AG04450 (cell line): ENCODE measurements around the gene CNGA3. TPM values are rescaled to one million over a fixed set of nuclear protein-coding genes. Genes with fewer than 3 reads are reported as not detected.

Experiments
- CTCF ChIA-PET: fragments of 300-600, 350-600 bp; formaldehyde crosslinking; extraction: SDS; loops from one replicate; lab custom pipeline; 2022; ENCODE audit warnings: antibody characterized with exemption, inconsistent platforms; lab: Charles Lee
- POLR2A ChIA-PET: fragments of 350-600 bp; formaldehyde crosslinking; extraction: SDS; loops from one replicate; lab custom pipeline; 2021; ENCODE audit warnings: antibody characterized with exemption, inconsistent platforms; lab: Yijun Ruan, JAX
- DNase-seq: peaks from one replicate; pipeline ENCODE4 v3.0.0-alpha.2; 2011; ENCODE audit warnings: low read depth, low spot score
- H3K27ac ChIP-seq: one replicate; pipeline ENCODE4 v1.5.1; 2012; ENCODE audit warnings: low read depth, low read length, control low read depth
- H3K27me3 ChIP-seq: one replicate; pipeline ENCODE4 v1.6.0; 2012; ENCODE audit warnings: low read length; ENCODE audit not compliant: control insufficient read depth, insufficient read depth
- H3K4me3 ChIP-seq: 2 replicates; pipeline ENCODE4 v1.5.1; 2011; ENCODE audit warnings: mild to moderate bottlenecking, low read depth, low read length, control low read depth
- H3K9me3 ChIP-seq: 2 replicates; pipeline ENCODE4 v1.5.1; 2012; ENCODE audit warnings: low read length; ENCODE audit not compliant: control insufficient read depth, insufficient read depth
- polyA plus RNA-seq: library from polyadenylated mRNA; depleted of rRNA; stranded (reverse); fragments of >200 nt; gene quantifications from 2 replicates; pipeline ENCODE4 v1.2.3, GENCODE V29; 2011
- TF ChIP-seq, protein P1 (sequence below): IDR thresholded peaks from 2 replicates; pipeline ENCODE4 v1.5.1; 2011; ENCODE audit warnings: low read depth, low read length, control low read depth, inconsistent platforms

Gene CNGA3
- polyA plus RNA-seq, 1 experiment = not detected

DNA sequence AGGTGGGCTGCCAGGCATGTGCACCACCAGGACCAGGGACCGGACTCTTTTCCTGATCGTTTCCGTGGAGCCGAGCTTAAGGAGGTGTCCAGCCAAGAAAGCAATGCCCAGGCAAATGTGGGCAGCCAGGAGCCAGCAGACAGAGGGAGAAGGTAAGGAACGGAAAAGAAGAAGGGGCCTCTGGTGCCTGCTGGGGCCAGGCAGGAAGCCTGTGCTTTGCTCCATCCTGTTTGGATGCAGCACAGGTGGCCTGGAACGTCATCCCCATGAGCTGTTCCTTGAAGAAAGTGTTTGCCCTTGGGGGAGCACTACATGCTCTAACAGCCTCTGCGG lies 33.9 kb downstream of the CNGA3 start:
- DNase-seq = no peak
- CTCF ChIA-PET = interaction anchor here (0.6 to 2.1 kb wide), 4 partner anchors 573 to 682 kb away, joined by 3 to 12 read pairs (median 4); no protein-coding TSS in a partner anchor
- Histone ChIP-seq H3K27ac (no peak overlapping the region), H3K9me3 (no peaks in the 10 kb centered on the region), H3K4me3 (no peak overlapping the region), H3K27me3 (peaks cover 22% of the 10 kb centered on the region)
- POLR2A ChIA-PET = no interaction called here
- TF ChIP-seq, protein P1, sequence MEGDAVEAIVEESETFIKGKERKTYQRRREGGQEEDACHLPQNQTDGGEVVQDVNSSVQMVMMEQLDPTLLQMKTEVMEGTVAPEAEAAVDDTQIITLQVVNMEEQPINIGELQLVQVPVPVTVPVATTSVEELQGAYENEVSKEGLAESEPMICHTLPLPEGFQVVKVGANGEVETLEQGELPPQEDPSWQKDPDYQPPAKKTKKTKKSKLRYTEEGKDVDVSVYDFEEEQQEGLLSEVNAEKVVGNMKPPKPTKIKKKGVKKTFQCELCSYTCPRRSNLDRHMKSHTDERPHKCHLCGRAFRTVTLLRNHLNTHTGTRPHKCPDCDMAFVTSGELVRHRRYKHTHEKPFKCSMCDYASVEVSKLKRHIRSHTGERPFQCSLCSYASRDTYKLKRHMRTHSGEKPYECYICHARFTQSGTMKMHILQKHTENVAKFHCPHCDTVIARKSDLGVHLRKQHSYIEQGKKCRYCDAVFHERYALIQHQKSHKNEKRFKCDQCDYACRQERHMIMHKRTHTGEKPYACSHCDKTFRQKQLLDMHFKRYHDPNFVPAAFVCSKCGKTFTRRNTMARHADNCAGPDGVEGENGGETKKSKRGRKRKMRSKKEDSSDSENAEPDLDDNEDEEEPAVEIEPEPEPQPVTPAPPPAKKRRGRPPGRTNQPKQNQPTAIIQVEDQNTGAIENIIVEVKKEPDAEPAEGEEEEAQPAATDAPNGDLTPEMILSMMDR = no peak

DNA sequence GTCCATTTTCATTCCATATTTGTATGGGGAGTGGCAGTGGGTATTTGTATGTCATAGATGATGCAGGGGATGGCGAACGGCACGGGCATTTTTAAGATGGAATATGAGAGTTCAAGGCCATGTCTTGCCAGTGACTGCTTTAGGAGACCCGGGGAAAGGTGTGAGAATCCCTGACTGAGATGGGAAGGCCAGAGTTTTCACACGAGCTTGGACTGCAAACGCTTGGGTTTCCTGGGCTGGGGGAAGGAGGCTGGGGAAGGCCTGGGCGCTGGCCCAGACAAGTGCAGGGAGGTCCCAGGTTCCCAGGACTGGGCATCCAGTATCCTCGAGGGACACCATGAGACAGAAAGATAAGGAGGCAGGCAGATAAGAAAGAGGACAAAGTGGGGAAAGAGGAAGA lies 35.2 kb downstream of the CNGA3 start:
- Histone ChIP-seq H3K27ac (no peak overlapping the region), H3K27me3 (peaks cover 27% of the 10 kb centered on the region), H3K4me3 (no peak overlapping the region), H3K9me3 (no peaks in the 10 kb centered on the region)
- TF ChIP-seq, protein P1 = no peak
- POLR2A ChIA-PET = no interaction called here
- DNase-seq = no peak
- CTCF ChIA-PET = no interaction called here

DNA sequence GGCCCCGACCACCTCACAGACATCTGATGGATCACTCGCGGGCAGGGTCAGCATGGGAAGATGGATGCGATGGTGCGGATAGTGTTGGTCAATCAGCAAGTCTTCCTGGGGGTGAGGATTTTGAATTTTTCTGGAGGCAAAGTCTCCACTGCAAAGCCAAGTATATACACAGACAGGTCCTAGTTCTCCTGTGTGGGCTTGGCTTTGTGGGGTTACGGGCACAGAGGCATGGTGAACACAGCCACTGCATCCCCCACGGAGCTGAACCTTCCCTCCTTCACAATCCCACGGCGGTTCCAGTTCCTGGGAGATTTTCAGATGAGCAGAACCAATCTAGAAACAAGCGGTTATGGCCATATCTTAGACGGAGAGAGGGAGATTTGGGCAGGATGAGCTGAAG lies 35.8 kb downstream of the CNGA3 start:
- POLR2A ChIA-PET = no interaction called here
- CTCF ChIA-PET = interaction anchor here (8.2 kb wide), 1 partner anchor 683 kb away, joined by 107 read pairs; no protein-coding TSS in a partner anchor
- peaks cover 30% of the 10 kb centered on the region for H3K27me3 ChIP-seq
- DNase-seq = no peak
- no peaks in the 10 kb centered on the region for H3K9me3 ChIP-seq
- TF ChIP-seq, protein P1 = no peak
- H3K4me3 ChIP-seq = no peak overlapping the region
- no peak overlapping the region for H3K27ac ChIP-seq

DNA sequence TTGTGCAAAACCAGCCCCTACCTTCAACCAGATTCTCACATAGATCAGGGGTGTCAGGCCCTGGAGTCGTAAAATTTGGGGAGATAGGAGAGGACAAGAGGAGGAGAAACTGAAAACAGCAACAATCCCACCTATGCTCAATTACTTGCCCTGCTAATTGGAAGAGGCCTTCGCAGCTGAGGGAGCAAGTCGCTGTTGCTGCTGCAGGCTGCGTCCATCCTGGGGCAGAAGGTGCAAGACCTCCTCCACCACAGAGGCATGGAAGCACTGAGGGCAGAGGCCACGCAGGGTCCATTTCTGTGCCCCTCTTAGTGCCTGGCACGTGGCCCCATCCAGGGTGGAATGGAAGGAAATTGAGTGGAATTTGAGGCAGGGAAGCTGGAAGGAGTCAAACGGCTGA lies 36.5 kb downstream of the CNGA3 start:
- CTCF ChIA-PET = interaction anchor here (8.2 kb wide), 1 partner anchor 684 kb away, joined by 107 read pairs; no protein-coding TSS in a partner anchor
- no peak overlapping the region for H3K27ac ChIP-seq
- TF ChIP-seq, protein P1 = no peak
- peaks cover 30% of the 10 kb centered on the region for H3K27me3 ChIP-seq
- no peak for DNase-seq
- no peaks in the 10 kb centered on the region for H3K9me3 ChIP-seq
- H3K4me3 ChIP-seq = no peak overlapping the region
- POLR2A ChIA-PET = no interaction called here

DNA sequence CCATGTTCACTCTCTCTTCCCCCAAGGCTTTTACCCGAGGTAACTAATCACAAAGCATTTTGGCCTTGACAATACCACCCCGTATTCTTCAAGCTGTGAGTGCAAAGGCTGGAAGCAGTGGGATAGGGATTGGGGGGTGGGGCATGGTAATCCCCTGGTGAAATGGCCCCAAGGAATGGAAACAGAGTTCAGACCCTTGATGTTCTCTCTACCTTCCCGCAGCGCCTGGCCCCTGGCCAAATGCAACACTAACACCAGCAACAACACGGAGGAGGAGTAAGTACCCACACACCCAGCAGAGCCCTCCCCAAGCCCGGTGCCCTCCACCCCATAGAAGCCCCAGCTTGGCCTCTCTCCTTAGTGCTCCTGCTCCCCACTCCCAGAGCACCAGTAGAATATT lies 36.9 kb downstream of the CNGA3 start:
- ChIA-PET POLR2A (no interaction called here), CTCF (interaction anchor here (2.1 to 8.2 kb wide), 3 partner anchors 576 to 684 kb away, joined by 9 to 107 read pairs (median 27); no protein-coding TSS in a partner anchor)
- H3K4me3 ChIP-seq = no peak overlapping the region
- TF ChIP-seq, protein P1 = no peak
- no peak for DNase-seq
- H3K27me3 ChIP-seq = peaks cover 30% of the 10 kb centered on the region
- H3K9me3 ChIP-seq = no peaks in the 10 kb centered on the region
- H3K27ac ChIP-seq = no peak overlapping the region
